ENCODE results near the gene SNX24. TPM values are rescaled to one million over a fixed set of nuclear protein-coding genes. Genes with fewer than 3 reads are reported as not detected.

SNX24 gene
- total RNA-seq, 1 donor = 29.8 TPM

DNA sequence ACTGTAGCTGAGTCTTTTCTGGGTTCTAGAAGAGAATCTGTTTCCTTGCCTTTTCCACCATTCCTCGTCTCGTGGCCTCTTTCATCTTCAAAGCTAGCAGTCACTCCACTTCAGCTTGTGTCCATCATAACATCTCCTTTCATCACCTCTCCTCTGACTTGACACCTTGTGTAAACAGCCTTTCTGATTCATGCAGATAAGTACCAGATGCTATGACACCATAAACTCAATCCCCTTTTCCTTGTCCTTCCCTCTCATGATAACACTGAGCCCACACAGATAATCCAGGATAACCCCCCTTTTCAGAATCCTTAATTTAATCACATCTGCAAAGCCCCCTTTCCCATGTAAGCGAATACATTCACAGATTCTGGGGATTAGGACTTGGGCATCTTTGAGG, 95.5 kb downstream of the SNX24 start:
- H3K4me3 ChIP-seq (ENCODE audit: low read depth, low read length) = no peak overlapping the region
- TF ChIP-seq, protein P1, sequence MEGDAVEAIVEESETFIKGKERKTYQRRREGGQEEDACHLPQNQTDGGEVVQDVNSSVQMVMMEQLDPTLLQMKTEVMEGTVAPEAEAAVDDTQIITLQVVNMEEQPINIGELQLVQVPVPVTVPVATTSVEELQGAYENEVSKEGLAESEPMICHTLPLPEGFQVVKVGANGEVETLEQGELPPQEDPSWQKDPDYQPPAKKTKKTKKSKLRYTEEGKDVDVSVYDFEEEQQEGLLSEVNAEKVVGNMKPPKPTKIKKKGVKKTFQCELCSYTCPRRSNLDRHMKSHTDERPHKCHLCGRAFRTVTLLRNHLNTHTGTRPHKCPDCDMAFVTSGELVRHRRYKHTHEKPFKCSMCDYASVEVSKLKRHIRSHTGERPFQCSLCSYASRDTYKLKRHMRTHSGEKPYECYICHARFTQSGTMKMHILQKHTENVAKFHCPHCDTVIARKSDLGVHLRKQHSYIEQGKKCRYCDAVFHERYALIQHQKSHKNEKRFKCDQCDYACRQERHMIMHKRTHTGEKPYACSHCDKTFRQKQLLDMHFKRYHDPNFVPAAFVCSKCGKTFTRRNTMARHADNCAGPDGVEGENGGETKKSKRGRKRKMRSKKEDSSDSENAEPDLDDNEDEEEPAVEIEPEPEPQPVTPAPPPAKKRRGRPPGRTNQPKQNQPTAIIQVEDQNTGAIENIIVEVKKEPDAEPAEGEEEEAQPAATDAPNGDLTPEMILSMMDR (IDR thresholded peaks at IDR 0.05; ENCODE audit: insufficient read depth, low read depth, low read length) = no peak
- DNase-seq (ENCODE audit: low read depth) = no peak

- TF ChIP-seq, protein P1 (IDR thresholded peaks at IDR 0.05; ENCODE audit: insufficient read depth, low read depth, low read length) = no peak
- H3K4me3 ChIP-seq (ENCODE audit: low read depth, low read length) = no peak overlapping the region
- no peak for DNase-seq (ENCODE audit: low read depth)
Measured at GRCh38 chr5:122941737-122942136, 96.3 kb downstream of the SNX24 start.

GRCh38 chr5:122942164-122942914, 96.9 kb downstream of the SNX24 start:
- peak; percentile 49 for DNase-seq (ENCODE audit: low read depth)
- TF ChIP-seq, protein P1 (IDR thresholded peaks at IDR 0.05; ENCODE audit: insufficient read depth, low read depth, low read length) = no peak

GRCh38 chr5:122943050-122943698, 97.8 kb downstream of the SNX24 start:
- DNase-seq (ENCODE audit: low read depth) = no peak
- TF ChIP-seq, protein P1 (IDR thresholded peaks at IDR 0.05; ENCODE audit: insufficient read depth, low read depth, low read length) = no peak
- no peak overlapping the region for H3K4me3 ChIP-seq (ENCODE audit: low read depth, low read length)

More at GRCh38 chr5:122942164-122942914, 96.9 kb downstream of the SNX24 start:
- no peak overlapping the region for H3K4me3 ChIP-seq (ENCODE audit: low read depth, low read length)

GRCh38 chr5:122944051-122944450, 98.6 kb downstream of the SNX24 start:
- DNase-seq (ENCODE audit: low read depth) = no peak
- TF ChIP-seq, protein P1 (IDR thresholded peaks at IDR 0.05; ENCODE audit: insufficient read depth, low read depth, low read length) = no peak
- H3K4me3 ChIP-seq (ENCODE audit: low read depth, low read length) = no peak overlapping the region

DNA sequence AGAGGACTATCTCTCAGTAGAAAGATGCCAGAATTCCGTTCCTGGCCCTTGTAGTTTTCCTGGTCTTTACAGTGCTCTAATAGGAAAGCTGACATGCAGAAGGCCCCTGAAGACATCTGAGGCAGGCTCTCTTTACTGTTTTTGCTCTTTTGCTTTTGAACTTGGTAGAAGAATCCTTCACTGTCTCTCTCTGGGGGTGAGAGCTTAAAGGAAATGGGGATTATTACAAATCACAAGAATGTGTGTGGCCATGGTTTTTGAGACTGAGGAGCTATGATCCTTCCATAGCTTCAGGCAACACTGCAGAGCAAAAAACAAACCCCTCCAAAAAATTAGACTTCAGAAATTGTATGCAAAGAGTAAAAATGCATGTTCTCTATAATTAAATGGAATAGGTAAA, 102.0 kb downstream of the SNX24 start:
- no peak for DNase-seq (ENCODE audit: low read depth)
- TF ChIP-seq, protein P1 (IDR thresholded peaks at IDR 0.05; ENCODE audit: insufficient read depth, low read depth, low read length) = no peak
- H3K4me3 ChIP-seq (ENCODE audit: low read depth, low read length) = no peak overlapping the region

All from fibroblast of villous mesenchyme (primary cell).